Sigmoid colon (tissue), 4 donors: ENCODE results near the gene WDR1.

Experiments used
- CTCF ChIP-seq, 4 experiments: fragments of 450-650 bp in 3 of 4; fragments of 200-600 bp in 1 of 4; IDR thresholded peaks; one replicate each; pipeline ENCODE4 v1.5.1; 2016 to 2019; ENCODE audit warnings: antibody characterized with exemption in 4 of 4, mild to moderate bottlenecking in 3 of 4, moderate library complexity in 2 of 4
- EP300 ChIP-seq, 4 donors: sonication (generic); formaldehyde crosslinking; IDR thresholded peaks; one replicate each; pipeline ENCODE4 v1.6.1; 2017; ENCODE audit warnings: antibody characterized with exemption in 4 of 4
- POLR2A ChIP-seq, 2 donors: fragments of 450-650 bp; IDR thresholded peaks; one replicate each; pipeline ENCODE4 v1.6.1; 2016; ENCODE audit warnings: antibody characterized with exemption in 2 of 2, mild to moderate bottlenecking in 2 of 2, moderate library complexity in 2 of 2

GRCh38 chr4:10096201-10096977 is 20.2 kb downstream of the WDR1 start:
- TF ChIP-seq CTCF (IDR thresholded peaks at IDR 0.05) (no peak), POLR2A (IDR thresholded peaks at IDR 0.05) (no peak), EP300 (IDR thresholded peaks at IDR 0.05) (no peak)
